Loucy (cell line): ENCODE data around the gene APOD.

Source experiments
- H2AFZ ChIP-seq: fragments of 200-600 bp; sonication (generic); 2 replicates; pipeline ENCODE4 v1.6.0; 2016; ENCODE audit warnings: antibody characterized with exemption, mild to moderate bottlenecking, low read length, moderate library complexity
- H3F3A ChIP-seq: fragments of 200-600 bp; 2 replicates; pipeline ENCODE4 v1.6.0; 2016; ENCODE audit warnings: antibody characterized with exemption, low read depth, mild to moderate bottlenecking
- H3K27me3 ChIP-seq: fragments of 200-600 bp; sonication (generic); 2 replicates; pipeline ENCODE4 v1.6.1; 2014; ENCODE audit warnings: low read length, mild to moderate bottlenecking; ENCODE audit not compliant: insufficient read depth, poor library complexity, severe bottlenecking
- H3K36me3 ChIP-seq: fragments of 200-600 bp; sonication (generic); 2 replicates; pipeline ENCODE4 v1.6.1; 2016; ENCODE audit warnings: low read length; ENCODE audit not compliant: insufficient read depth
- H3K4me1 ChIP-seq: fragments of 200-600 bp; sonication (generic); 2 replicates; pipeline ENCODE4 v1.5.1; 2014; ENCODE audit warnings: low read length, mild to moderate bottlenecking; ENCODE audit not compliant: insufficient read depth, poor library complexity, severe bottlenecking
- H3K4me2 ChIP-seq: fragments of 200-600 bp; sonication (generic); 2 replicates; pipeline ENCODE4 v1.6.0; 2014; ENCODE audit warnings: antibody characterized with exemption, low read length, low read depth, mild to moderate bottlenecking; ENCODE audit not compliant: poor library complexity, severe bottlenecking
- H3K4me3 ChIP-seq: fragments of 200-600 bp; sonication (generic); 2 replicates; pipeline ENCODE4 v1.5.1; 2014; ENCODE audit warnings: low read length, mild to moderate bottlenecking, mixed read lengths; ENCODE audit not compliant: poor library complexity, severe bottlenecking
- H3K79me2 ChIP-seq: fragments of 200-600 bp; sonication (generic); 2 replicates; pipeline ENCODE4 v1.6.1; 2014; ENCODE audit warnings: low read length; ENCODE audit not compliant: insufficient read depth
- H3K9ac ChIP-seq: fragments of 200-600 bp; sonication (generic); 2 replicates; pipeline ENCODE4 v1.6.0; 2014; ENCODE audit warnings: mild to moderate bottlenecking, low read depth, low read length, moderate library complexity; ENCODE audit not compliant: poor library complexity, severe bottlenecking
- H3K9me2 ChIP-seq: fragments of 200-600 bp; sonication (generic); replicated peaks from 2 replicates; pipeline ENCODE4 v1.6.1; 2016; ENCODE audit warnings: low read depth, low read length, mixed read lengths
- H3K9me3 ChIP-seq: fragments of 200-600 bp; sonication (generic); 2 replicates; pipeline ENCODE4 v1.6.1; 2014; ENCODE audit warnings: mild to moderate bottlenecking, antibody characterized with exemption, low read length, low read depth; ENCODE audit not compliant: insufficient read depth
- H4K20me1 ChIP-seq: fragments of 200-600 bp; sonication (generic); 2 replicates; pipeline ENCODE4 v1.6.0; 2014; ENCODE audit warnings: antibody characterized with exemption, low read length, mild to moderate bottlenecking; ENCODE audit not compliant: insufficient read depth, poor library complexity, severe bottlenecking
- CTCF ChIP-seq: fragments of 200-600 bp; sonication (generic); conservative IDR thresholded peaks from 2 replicates; pipeline ENCODE4 v1.5.1; 2014; ENCODE audit warnings: mild to moderate bottlenecking, antibody characterized with exemption, low read length
- EZH2phosphoT487 ChIP-seq: fragments of 200-600 bp; IDR thresholded peaks from 2 replicates; pipeline ENCODE4 v1.6.1; 2018; ENCODE audit warnings: antibody characterized with exemption, mild to moderate bottlenecking, moderate library complexity, borderline replicate concordance

The APOD gene

GRCh38 chr3:195563317-195563716 is 20.4 kb downstream of the APOD start:
- H3K36me3 ChIP-seq, result no peaks in the 10 kb centered on the region
- H3K9me3 ChIP-seq, result no peaks in the 10 kb centered on the region
- H3K4me1 ChIP-seq, result peaks cover 24% of the 10 kb centered on the region
- no peak overlapping the region for H3K9ac ChIP-seq
- TF ChIP-seq EZH2phosphoT487 (no peak), CTCF (no peak)
- H3K27me3 ChIP-seq, result no peaks in the 10 kb centered on the region
- H3K4me3 ChIP-seq, result no peak overlapping the region
- no peaks in the 10 kb centered on the region for H4K20me1 ChIP-seq
- H3K79me2 ChIP-seq, result no peaks in the 10 kb centered on the region
- H3F3A ChIP-seq, result no peaks in the 10 kb centered on the region
- no peak overlapping the region for H2AFZ ChIP-seq
- no peak overlapping the region for H3K4me2 ChIP-seq
- no peaks in the 10 kb centered on the region for H3K9me2 ChIP-seq

GRCh38 chr3:195559723-195560409 is 23.9 kb downstream of the APOD start:
- H2AFZ ChIP-seq, result no peak overlapping the region
- H3K4me2 ChIP-seq, result no peak overlapping the region
- H3K9me2 ChIP-seq, result no peaks in the 10 kb centered on the region
- no peaks in the 10 kb centered on the region for H4K20me1 ChIP-seq
- TF ChIP-seq EZH2phosphoT487 (no peak), CTCF (no peak)
- peaks cover 5% of the 10 kb centered on the region for H3K4me1 ChIP-seq
- H3K36me3 ChIP-seq, result no peaks in the 10 kb centered on the region
- H3K27me3 ChIP-seq, result no peaks in the 10 kb centered on the region
- no peak overlapping the region for H3K4me3 ChIP-seq
- H3K79me2 ChIP-seq, result no peaks in the 10 kb centered on the region
- H3K9me3 ChIP-seq, result no peaks in the 10 kb centered on the region
- H3F3A ChIP-seq, result no peaks in the 10 kb centered on the region
- no peak overlapping the region for H3K9ac ChIP-seq

- H3K36me3 ChIP-seq, result no peaks in the 10 kb centered on the region
- H3K27me3 ChIP-seq, result no peaks in the 10 kb centered on the region
- no peaks in the 10 kb centered on the region for H3K9me2 ChIP-seq
- H3K4me3 ChIP-seq, result no peak overlapping the region
- no peaks in the 10 kb centered on the region for H3K9me3 ChIP-seq
- H4K20me1 ChIP-seq, result no peaks in the 10 kb centered on the region
- H3F3A ChIP-seq, result no peaks in the 10 kb centered on the region
- no peaks in the 10 kb centered on the region for H3K79me2 ChIP-seq
- H3K9ac ChIP-seq, result no peak overlapping the region
- peaks cover 4% of the 10 kb centered on the region for H3K4me1 ChIP-seq
- no peak overlapping the region for H2AFZ ChIP-seq
- TF ChIP-seq CTCF, result peak; percentile 76
- TF ChIP-seq EZH2phosphoT487, result no peak
- H3K4me2 ChIP-seq, result no peak overlapping the region
These were observed 25.1 kb downstream of the APOD start for GRCh38 chr3:195558602-195559001.
